Stimulated activated CD4-positive, alpha-beta T cell treated with anti-CD3 and anti-CD28 coated beads, Interleukin-1b, Interleukin-23, amount 100 ng/mL, for 4 hours (primary cell): ENCODE measurements around the gene NELFCD.
"Not testable (repeated sequence)": the region's sequence is repeated elsewhere in the genome, so short reads cannot be mapped to it uniquely, and the experiment has no call there.

Experiments
- DNase-seq, 2 donors: peaks; one replicate each; pipeline ENCODE4 v3.0.0-alpha.2; 2020; ENCODE audit warnings: low read depth in 2 of 2

NELFCD gene

GRCh38 chr20:59025511-59025910 lies 44.5 kb downstream of the NELFCD start:
- DNase-seq, result no peak

- no peak for DNase-seq
Observed at GRCh38 chr20:59026904-59027740, 46.1 kb downstream of the NELFCD start.

- DNase-seq, result no peak
Observed at GRCh38 chr20:59027741-59028320, 46.8 kb downstream of the NELFCD start.

GRCh38 chr20:59028812-59029211 lies 47.8 kb downstream of the NELFCD start:
- DNase-seq, result no peak

- no peak for DNase-seq
Observed at GRCh38 chr20:59030911-59031563, 50.0 kb downstream of the NELFCD start.

GRCh38 chr20:59031564-59032022 lies 50.5 kb downstream of the NELFCD start:
- no peak for DNase-seq

GRCh38 chr20:59032023-59032712 lies 51.1 kb downstream of the NELFCD start, which contains the start of gene ATP5F1E:
Gene ATP5F1E, minus strand, starts transcription at chr20:59032335. Its CDS starts 84 bp downstream, at chr20:59032251.
- DNase-seq, result peak; percentile 94 to 96

- no peak for DNase-seq
Observed at GRCh38 chr20:59032713-59033059, 51.6 kb downstream of the NELFCD start.

GRCh38 chr20:59033093-59033492 lies 52.0 kb downstream of the NELFCD start:
- no peak for DNase-seq

- DNase-seq, result no peak
Observed at GRCh38 chr20:59033616-59034165, 52.6 kb downstream of the NELFCD start.

- DNase-seq, result no peak
Observed at GRCh38 chr20:59035381-59035780, 54.3 kb downstream of the NELFCD start.

GRCh38 chr20:59037386-59037785 lies 56.3 kb downstream of the NELFCD start:
- DNase-seq, result no peak

GRCh38 chr20:59039233-59039632 lies 58.2 kb downstream of the NELFCD start:
- DNase-seq, result no peak

GRCh38 chr20:59040667-59041066 lies 59.6 kb downstream of the NELFCD start:
- DNase-seq, result no peak

GRCh38 chr20:59041487-59041886 lies 60.4 kb downstream of the NELFCD start:
- not testable (repeated sequence) for DNase-seq

GRCh38 chr20:59042151-59042795 lies 61.2 kb downstream of the NELFCD start, which contains the start of gene PRELID3B:
Gene PRELID3B, minus strand, starts transcription at chr20:59042786. Its CDS starts 56 bp downstream, at chr20:59042730.
- DNase-seq, result no peak

- DNase-seq, result peak; percentile 92 to 97
Observed at GRCh38 chr20:59042796-59043631, 62.0 kb downstream of the NELFCD start.

GRCh38 chr20:59043698-59044097 lies 62.6 kb downstream of the NELFCD start:
- no peak for DNase-seq

GRCh38 chr20:59044295-59044694 lies 63.2 kb downstream of the NELFCD start:
- DNase-seq, result no peak
